ENCODE results near the gene GPR108. TPM values are rescaled to one million over a fixed set of nuclear protein-coding genes. Genes with fewer than 3 reads are reported as not detected.
A peak's percentile ranks its signal among the peaks of the same experiment; 100 is the strongest.

GPR108 gene
- total RNA-seq, 1 experiment from 2014 or later: 62.3 TPM

GRCh38 chr19:6737873-6738786 lies 750 bp upstream of the GPR108 start:
- peak; percentile 74 for DNase-seq (ENCODE audit: low spot score)

GRCh38 chr19:6736917-6737283 lies 480 bp downstream of the GPR108 start:
- no peak for DNase-seq (ENCODE audit: low spot score)

- peak; percentile 84 for DNase-seq (ENCODE audit: low spot score)
These were observed 1.0 kb downstream of the GPR108 start for GRCh38 chr19:6736169-6736916.

GRCh38 chr19:6735181-6735911 lies 2.0 kb downstream of the GPR108 start:
- no peak for DNase-seq (ENCODE audit: low spot score)

GRCh38 chr19:6734096-6734696 lies 3.2 kb downstream of the GPR108 start:
- DNase-seq (ENCODE audit: low spot score): peak; percentile 46

- no peak for DNase-seq (ENCODE audit: low spot score)
These were observed 3.9 kb downstream of the GPR108 start for GRCh38 chr19:6733338-6734095.

- DNase-seq (ENCODE audit: low spot score): no peak
These were observed 4.5 kb downstream of the GPR108 start for GRCh38 chr19:6732803-6733337.

GRCh38 chr19:6731822-6732221 lies 5.6 kb downstream of the GPR108 start:
- DNase-seq (ENCODE audit: low spot score): no peak

- DNase-seq (ENCODE audit: low spot score): no peak
These were observed 6.3 kb downstream of the GPR108 start for GRCh38 chr19:6730941-6731670.

- DNase-seq (ENCODE audit: low spot score): no peak
These were observed 7.1 kb downstream of the GPR108 start for GRCh38 chr19:6730153-6730804.

GRCh38 chr19:6729573-6730152 lies 7.7 kb downstream of the GPR108 start:
- no peak for DNase-seq (ENCODE audit: low spot score)

- DNase-seq (ENCODE audit: low spot score): no peak
These were observed 9.0 kb downstream of the GPR108 start for GRCh38 chr19:6728346-6728745.

- DNase-seq (ENCODE audit: low spot score): no peak
These were observed 11.7 kb downstream of the GPR108 start for GRCh38 chr19:6725513-6726231.

- no peak for DNase-seq (ENCODE audit: low spot score)
These were observed 12.5 kb downstream of the GPR108 start for GRCh38 chr19:6724631-6725492.

GRCh38 chr19:6723738-6724137 lies 13.6 kb downstream of the GPR108 start:
- no peak for DNase-seq (ENCODE audit: low spot score)

- peak; percentile 51 for DNase-seq (ENCODE audit: low spot score)
These were observed 14.2 kb downstream of the GPR108 start for GRCh38 chr19:6723108-6723618.

GRCh38 chr19:6721773-6722172 lies 15.6 kb downstream of the GPR108 start:
- DNase-seq (ENCODE audit: low spot score): no peak

All from A172 (cell line).